ENCODE data around the gene PLA2G2C.
"Not testable (repeated sequence)": the region's sequence is repeated elsewhere in the genome, so short reads cannot be mapped to it uniquely, and the experiment has no call there.

PLA2G2C gene

GRCh38 chr1:20150969-20151368, 35.3 kb downstream of the PLA2G2C start:
- DNase-seq: no peak

- DNase-seq: no peak
These were observed 36.0 kb downstream of the PLA2G2C start for GRCh38 chr1:20150326-20150705.

GRCh38 chr1:20149601-20150325, 36.6 kb downstream of the PLA2G2C start:
- no peak for DNase-seq

GRCh38 chr1:20148571-20149500, 37.5 kb downstream of the PLA2G2C start:
- DNase-seq: no peak

- DNase-seq: no peak
These were observed 38.3 kb downstream of the PLA2G2C start for GRCh38 chr1:20147846-20148570.

- no peak for DNase-seq
These were observed 42.4 kb downstream of the PLA2G2C start for GRCh38 chr1:20143734-20144565.

- DNase-seq: no peak
These were observed 43.0 kb downstream of the PLA2G2C start for GRCh38 chr1:20143318-20143717.

GRCh38 chr1:20142001-20142710, 44.2 kb downstream of the PLA2G2C start:
- DNase-seq: no peak

GRCh38 chr1:20141466-20141865, 44.9 kb downstream of the PLA2G2C start:
- no peak for DNase-seq

- no peak for DNase-seq
These were observed 45.3 kb downstream of the PLA2G2C start for GRCh38 chr1:20141001-20141400.

- DNase-seq: no peak
These were observed 46.3 kb downstream of the PLA2G2C start for GRCh38 chr1:20139776-20140612.

- no peak for DNase-seq
These were observed 47.3 kb downstream of the PLA2G2C start, which contains the start of gene PLA2G2F for GRCh38 chr1:20138961-20139550. Gene PLA2G2F (plus strand): TSS chr1:20139323. CDS start chr1:20139428, 105 bp downstream.

- no peak for DNase-seq
These were observed 48.0 kb downstream of the PLA2G2C start for GRCh38 chr1:20138346-20138745.

GRCh38 chr1:20137604-20138003, 48.7 kb downstream of the PLA2G2C start:
- DNase-seq: no peak

GRCh38 chr1:20137055-20137454, 49.3 kb downstream of the PLA2G2C start:
- no peak for DNase-seq

- no peak for DNase-seq
These were observed 50.1 kb downstream of the PLA2G2C start for GRCh38 chr1:20136249-20136648.

- no peak for DNase-seq
These were observed 51.3 kb downstream of the PLA2G2C start for GRCh38 chr1:20134995-20135394.

GRCh38 chr1:20130518-20130917, 55.8 kb downstream of the PLA2G2C start:
- not testable (repeated sequence) for DNase-seq

GRCh38 chr1:20126806-20127440, 59.4 kb downstream of the PLA2G2C start:
- DNase-seq: no peak
